ENCODE data around the gene SLC17A7. TPM values are rescaled to one million over a fixed set of nuclear protein-coding genes. Genes with fewer than 3 reads are reported as not detected.
"Not testable (repeated sequence)": the region's sequence is repeated elsewhere in the genome, so short reads cannot be mapped to it uniquely, and the experiment has no call there.

The SLC17A7 gene
- total RNA-seq, 2 experiments from 2014 or later: not detected

GRCh38 chr19:49447485-49448431 is 6.4 kb upstream of the SLC17A7 start:
- peak in 2 of 14 experiments; percentile 16 to 53 for DNase-seq
- H3K27ac Mint-ChIP-seq: peak overlapping the region; percentile 20

GRCh38 chr19:49445997-49446396 is 4.7 kb upstream of the SLC17A7 start:
- no peaks in the 10 kb centered on the region for H3K9me3 Mint-ChIP-seq
- ChIA-PET POLR2A (no interaction called here), CTCF (interaction anchor here (1.2 to 3.9 kb wide), 5 partner anchors 13 to 30 kb away, joined by 3 to 19 read pairs (median 7); partner anchors contain the start of gene FLT3LG)
- Histone ChIP-seq H3K4me1 (ENCODE audit: insufficient read depth, low read length) (peaks cover 63% of the 10 kb centered on the region), H3K27me3 (ENCODE audit: control insufficient read depth in 1 of 2, insufficient read depth in 2 of 2, low read length in 2 of 2) (peaks cover 14 to 15% of the 10 kb centered on the region in 2 experiments), H3K27ac (ENCODE audit: low read depth in 1 of 2, low read length in 2 of 2) (no peak overlapping the region), H3K4me3 (ENCODE audit: low read length) (no peak overlapping the region), H3K9me3 (ENCODE audit: control insufficient read depth in 1 of 2, insufficient read depth in 1 of 2, low read length in 2 of 2) (no peaks in the 10 kb centered on the region), H3K36me3 (ENCODE audit: insufficient read depth, low read length) (peaks cover 32% of the 10 kb centered on the region)
- intact Hi-C loops (cut with DNase I, micrococcal nuclease): loop anchor here in 1 of 2 experiments (10.0 kb wide), 1 partner anchor 451 kb away; the partner anchor contains the start of genes GYS1 and RUVBL2
- DNase-seq (no peak), ATAC-seq (ENCODE audit: poor library complexity) (no peak)
- no peak for TF ChIP-seq CTCF (IDR thresholded peaks at IDR 0.05)
- H3K27me3 Mint-ChIP-seq: peaks cover 22% of the 10 kb centered on the region
- H3K4me3 Mint-ChIP-seq: peak overlapping the region; percentile 25
- peaks cover 41% of the 10 kb centered on the region for H3K4me1 Mint-ChIP-seq (ENCODE audit: low read depth)
- H3K36me3 Mint-ChIP-seq (ENCODE audit: low read depth): peaks cover 53% of the 10 kb centered on the region
- no peak overlapping the region for H3K27ac Mint-ChIP-seq

More at GRCh38 chr19:49447485-49448431, 6.4 kb upstream of the SLC17A7 start:
- Histone ChIP-seq H3K4me1 (ENCODE audit: insufficient read depth, low read length) (peaks cover 63% of the 10 kb centered on the region), H3K36me3 (ENCODE audit: insufficient read depth, low read length) (peaks cover 32% of the 10 kb centered on the region), H3K9me3 (ENCODE audit: control insufficient read depth in 1 of 2, insufficient read depth in 1 of 2, low read length in 2 of 2) (no peaks in the 10 kb centered on the region), H3K27ac (ENCODE audit: low read depth in 1 of 2, low read length in 2 of 2) (no peak overlapping the region), H3K4me3 (ENCODE audit: low read length) (no peak overlapping the region), H3K27me3 (ENCODE audit: control insufficient read depth in 1 of 2, insufficient read depth in 2 of 2, low read length in 2 of 2) (no peaks in the 10 kb centered on the region)
- ChIA-PET CTCF (interaction anchor here (0.6 to 1.4 kb wide), 3 partner anchors 22 to 56 kb away, joined by 3 read pairs; no protein-coding TSS in a partner anchor), POLR2A (no interaction called here)
- no peaks in the 10 kb centered on the region for H3K9me3 Mint-ChIP-seq
- intact Hi-C loops (cut with DNase I, micrococcal nuclease): loop anchor here in 1 of 2 experiments (10.0 kb wide), 1 partner anchor 453 kb away; the partner anchor contains the start of genes GYS1 and RUVBL2
- no peak for TF ChIP-seq CTCF (IDR thresholded peaks at IDR 0.05)
- peaks cover 62% of the 10 kb centered on the region for H3K36me3 Mint-ChIP-seq (ENCODE audit: low read depth)
- H3K4me1 Mint-ChIP-seq (ENCODE audit: low read depth): peaks cover 41% of the 10 kb centered on the region
- peaks cover 8% of the 10 kb centered on the region for H3K27me3 Mint-ChIP-seq
- ATAC-seq (ENCODE audit: poor library complexity): no peak
- no peak overlapping the region for H3K4me3 Mint-ChIP-seq

- peaks cover 23% of the 10 kb centered on the region for H3K36me3 ChIP-seq (ENCODE audit: insufficient read depth, low read length)
- Mint-ChIP-seq H3K36me3 (ENCODE audit: low read depth) (peaks cover 38% of the 10 kb centered on the region), H3K4me3 (peak overlapping the region; percentile 85), H3K27ac (peak overlapping the region; percentile 84), H3K27me3 (peaks cover 40% of the 10 kb centered on the region), H3K4me1 (ENCODE audit: low read depth) (peaks cover 41% of the 10 kb centered on the region)
- H3K27me3 ChIP-seq (ENCODE audit: control insufficient read depth in 1 of 2, insufficient read depth in 2 of 2, low read length in 2 of 2): peaks cover 32 to 33% of the 10 kb centered on the region in 2 experiments
- not testable (repeated sequence) for DNase-seq; H3K4me3 ChIP-seq (ENCODE audit: low read length); ATAC-seq (ENCODE audit: poor library complexity); H3K9me3 Mint-ChIP-seq; H3K9me3 ChIP-seq (ENCODE audit: control insufficient read depth in 1 of 2, insufficient read depth in 1 of 2, low read length in 2 of 2); H3K27ac ChIP-seq (ENCODE audit: low read depth in 1 of 2, low read length in 2 of 2)
- intact Hi-C loops (cut with DNase I, micrococcal nuclease): loop anchor here in 1 of 2 experiments (5.0 to 10.0 kb wide), 2 partner anchors 112 to 449 kb away; partner anchors contain the start of genes GYS1 and RUVBL2
- H3K4me1 ChIP-seq (ENCODE audit: insufficient read depth, low read length): peaks cover 51% of the 10 kb centered on the region
- ChIA-PET CTCF (interaction anchor here (0.6 to 3.9 kb wide), 11 partner anchors 7 to 188 kb away, joined by 3 to 19 read pairs (median 5); partner anchors contain the start of genes FLT3LG and PIH1D1), POLR2A (interaction anchor here (0.7 to 1.1 kb wide), 3 partner anchors 25 to 52 kb away, joined by 3 to 5 read pairs (median 3); partner anchors contain the start of gene FLT3LG)
Observed at GRCh38 chr19:49444100-49444700, 2.9 kb upstream of the SLC17A7 start.
